DND-41 (cell line): ENCODE data around the gene NYAP2.

ENCODE experiments used
- ATAC-seq: fragments of 200-7000 bp; cut with Tn5 transposase; 3 replicates; pipeline ENCODE4 v1.9.1; 2021; ENCODE audit warnings: low read depth; ENCODE audit not compliant: insufficient read depth
- DNase-seq: peaks from one replicate; pipeline ENCODE4 v3.0.0-alpha.2; 2020
- H2AFZ ChIP-seq: 2 replicates; pipeline ENCODE4 v1.6.0; 2012; ENCODE audit warnings: low read depth, low read length
- H3K27ac ChIP-seq: 2 replicates; pipeline ENCODE4 v1.5.1; 2012; ENCODE audit warnings: low read length, inconsistent platforms
- H3K27me3 ChIP-seq: fragments of 200-600 bp; sonication (generic); 2 replicates; pipeline ENCODE4 v1.6.0; 2012; ENCODE audit warnings: low read length, mild to moderate bottlenecking, inconsistent platforms; ENCODE audit not compliant: insufficient read depth, poor library complexity
- H3K36me3 ChIP-seq: 2 replicates; pipeline ENCODE4 v1.5.1; 2012; ENCODE audit warnings: low read length, inconsistent platforms; ENCODE audit not compliant: insufficient read depth
- H3K4me1 ChIP-seq: 2 replicates; pipeline ENCODE4 v1.5.1; 2012; ENCODE audit warnings: mild to moderate bottlenecking, low read length; ENCODE audit not compliant: insufficient read depth
- H3K4me2 ChIP-seq: 2 replicates; pipeline ENCODE4 v1.6.0; 2012; ENCODE audit warnings: mild to moderate bottlenecking, moderate library complexity, low read length, inconsistent platforms; ENCODE audit not compliant: insufficient read depth
- H3K4me3 ChIP-seq, 2 experiments: fragments of 200-600 bp in 1 of 2; shearing (Covaris generic) in 1 of 2; 2 replicates each; pipeline ENCODE4 v1.5.1; 2012 to 2016; ENCODE audit warnings: inconsistent platforms in 2 of 2, low read length in 2 of 2, mild to moderate bottlenecking in 2 of 2, low read depth in 1 of 2, moderate library complexity in 1 of 2
- H3K79me2 ChIP-seq: 2 replicates; pipeline ENCODE4 v1.6.0; 2012; ENCODE audit warnings: low read length, inconsistent platforms; ENCODE audit not compliant: insufficient read depth
- H3K9ac ChIP-seq: 2 replicates; pipeline ENCODE4 v1.6.0; 2012; ENCODE audit warnings: low read depth, mild to moderate bottlenecking, inconsistent platforms, low read length, moderate library complexity
- H3K9me3 ChIP-seq: 2 replicates; pipeline ENCODE4 v1.5.1; 2012; ENCODE audit warnings: low read length, moderate library complexity, mild to moderate bottlenecking, inconsistent platforms; ENCODE audit not compliant: insufficient read depth, severe bottlenecking
- H4K20me1 ChIP-seq: 2 replicates; pipeline ENCODE4 v1.6.0; 2012; ENCODE audit warnings: low read length; ENCODE audit not compliant: insufficient read depth
- EZH2 ChIP-seq: IDR thresholded peaks from 3 replicates; pipeline ENCODE4 v1.6.1; 2012; ENCODE audit warnings: borderline replicate concordance, low read depth, mild to moderate bottlenecking, moderate library complexity, low read length, inconsistent platforms; ENCODE audit not compliant: severe bottlenecking
- TF ChIP-seq, protein P1 (sequence below): IDR thresholded peaks from 2 replicates; pipeline ENCODE4 v1.5.1; 2012; ENCODE audit warnings: borderline replicate concordance, low read length, moderate library complexity, mild to moderate bottlenecking; ENCODE audit not compliant: poor library complexity, severe bottlenecking; ENCODE audit errors: extremely low read depth

The NYAP2 gene

DNA sequence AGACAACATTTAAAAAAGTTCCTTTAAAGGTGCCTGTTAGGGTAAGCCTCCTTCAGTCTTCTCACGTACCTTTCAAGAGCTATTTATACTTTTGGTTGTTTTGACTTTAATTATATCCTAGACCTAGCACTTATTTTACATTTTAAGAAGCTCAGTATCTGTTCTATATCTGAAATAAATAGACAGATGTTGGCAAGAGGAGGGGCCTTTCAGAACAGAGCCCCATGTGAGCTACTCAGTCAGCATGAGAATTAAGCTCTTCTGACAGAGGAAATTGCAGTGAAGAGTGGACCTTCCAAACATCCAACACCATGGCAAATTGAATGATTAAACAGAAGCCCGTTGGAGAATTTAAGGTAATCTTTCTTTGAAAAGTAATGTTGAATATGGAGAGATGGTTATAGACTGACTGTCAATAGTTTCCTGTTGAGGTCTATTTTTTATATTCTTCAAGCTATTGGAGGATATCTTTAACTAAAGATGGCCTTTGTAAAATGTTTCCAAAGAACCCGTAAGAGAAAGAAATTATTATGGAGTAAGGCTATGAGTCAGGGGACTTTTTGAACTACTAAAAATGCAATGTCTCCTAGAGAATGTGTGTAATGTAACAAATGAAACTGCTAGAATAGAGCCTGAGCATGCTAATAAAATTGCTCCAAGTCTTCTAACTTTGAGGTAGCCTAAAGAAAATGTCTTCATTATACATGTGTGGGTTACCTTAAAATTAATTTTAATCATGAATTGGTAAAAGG, 17.3 kb downstream of the NYAP2 start:
- ATAC-seq (no peak), DNase-seq (no peak)
- no peaks in the 10 kb centered on the region for H3K27me3 ChIP-seq
- H4K20me1 ChIP-seq: no peaks in the 10 kb centered on the region
- no peak overlapping the region for H2AFZ ChIP-seq
- no peak overlapping the region for H3K9ac ChIP-seq
- H3K4me1 ChIP-seq: no peaks in the 10 kb centered on the region
- H3K9me3 ChIP-seq: no peaks in the 10 kb centered on the region
- H3K36me3 ChIP-seq: no peaks in the 10 kb centered on the region
- no peak overlapping the region for H3K4me3 ChIP-seq
- TF ChIP-seq EZH2: no peak
- TF ChIP-seq, protein P1, sequence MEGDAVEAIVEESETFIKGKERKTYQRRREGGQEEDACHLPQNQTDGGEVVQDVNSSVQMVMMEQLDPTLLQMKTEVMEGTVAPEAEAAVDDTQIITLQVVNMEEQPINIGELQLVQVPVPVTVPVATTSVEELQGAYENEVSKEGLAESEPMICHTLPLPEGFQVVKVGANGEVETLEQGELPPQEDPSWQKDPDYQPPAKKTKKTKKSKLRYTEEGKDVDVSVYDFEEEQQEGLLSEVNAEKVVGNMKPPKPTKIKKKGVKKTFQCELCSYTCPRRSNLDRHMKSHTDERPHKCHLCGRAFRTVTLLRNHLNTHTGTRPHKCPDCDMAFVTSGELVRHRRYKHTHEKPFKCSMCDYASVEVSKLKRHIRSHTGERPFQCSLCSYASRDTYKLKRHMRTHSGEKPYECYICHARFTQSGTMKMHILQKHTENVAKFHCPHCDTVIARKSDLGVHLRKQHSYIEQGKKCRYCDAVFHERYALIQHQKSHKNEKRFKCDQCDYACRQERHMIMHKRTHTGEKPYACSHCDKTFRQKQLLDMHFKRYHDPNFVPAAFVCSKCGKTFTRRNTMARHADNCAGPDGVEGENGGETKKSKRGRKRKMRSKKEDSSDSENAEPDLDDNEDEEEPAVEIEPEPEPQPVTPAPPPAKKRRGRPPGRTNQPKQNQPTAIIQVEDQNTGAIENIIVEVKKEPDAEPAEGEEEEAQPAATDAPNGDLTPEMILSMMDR: no peak
- H3K79me2 ChIP-seq: no peaks in the 10 kb centered on the region
- no peak overlapping the region for H3K4me2 ChIP-seq
- H3K27ac ChIP-seq: no peak overlapping the region

DNA sequence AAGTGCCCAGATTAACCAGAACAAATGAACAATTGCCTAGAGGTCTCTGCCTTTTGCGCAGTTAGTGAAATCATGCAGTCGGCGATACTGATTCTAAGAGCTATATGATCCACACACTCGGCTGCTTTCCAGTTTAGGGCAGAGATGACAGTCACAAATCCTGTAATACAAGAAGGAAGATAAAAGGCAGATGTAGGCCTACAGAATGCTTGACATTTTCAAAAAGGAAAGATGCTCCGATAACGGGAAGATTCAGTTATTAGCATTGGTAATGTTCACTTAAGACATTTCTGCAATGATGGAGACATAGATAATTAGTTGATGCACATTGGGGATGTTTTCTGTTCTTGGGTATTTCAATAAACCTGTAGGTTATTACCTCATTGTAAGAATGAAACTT, 19.5 kb downstream of the NYAP2 start:
- Histone ChIP-seq H3K36me3 (no peaks in the 10 kb centered on the region), H3K9ac (no peak overlapping the region), H2AFZ (no peak overlapping the region), H3K4me3 (no peak overlapping the region), H3K9me3 (no peaks in the 10 kb centered on the region), H3K79me2 (no peaks in the 10 kb centered on the region), H4K20me1 (no peaks in the 10 kb centered on the region), H3K27ac (no peak overlapping the region), H3K27me3 (no peaks in the 10 kb centered on the region), H3K4me1 (no peaks in the 10 kb centered on the region), H3K4me2 (no peak overlapping the region)
- ATAC-seq (no peak), DNase-seq (no peak)
- TF ChIP-seq EZH2: no peak
- TF ChIP-seq, protein P1: no peak

DNA sequence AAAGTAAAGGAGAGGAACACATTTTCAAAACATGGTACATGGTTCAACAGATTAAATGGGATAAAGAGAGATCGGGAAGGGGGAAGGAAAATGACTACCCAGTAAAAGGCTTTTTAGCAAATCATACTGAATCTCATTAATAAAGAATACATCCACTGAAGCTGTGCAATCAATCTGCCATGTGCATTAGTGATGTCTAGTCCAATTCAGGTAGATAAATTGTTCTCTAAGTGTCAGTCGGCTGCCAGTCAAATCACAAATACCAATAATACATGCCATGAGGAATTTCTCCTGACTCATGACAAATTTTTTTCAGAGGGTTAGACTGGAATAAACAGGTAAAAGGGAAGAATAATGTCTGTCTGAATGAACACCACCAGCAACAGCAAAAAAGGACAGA, 22.6 kb downstream of the NYAP2 start:
- H3K27me3 ChIP-seq: no peaks in the 10 kb centered on the region
- no peak overlapping the region for H3K4me2 ChIP-seq
- H4K20me1 ChIP-seq: no peaks in the 10 kb centered on the region
- no peaks in the 10 kb centered on the region for H3K79me2 ChIP-seq
- H3K27ac ChIP-seq: no peak overlapping the region
- H3K4me3 ChIP-seq: no peak overlapping the region
- no peaks in the 10 kb centered on the region for H3K36me3 ChIP-seq
- DNase-seq: no peak
- H2AFZ ChIP-seq: no peak overlapping the region
- H3K9ac ChIP-seq: no peak overlapping the region
- TF ChIP-seq, protein P1: no peak
- TF ChIP-seq EZH2: no peak
- no peaks in the 10 kb centered on the region for H3K4me1 ChIP-seq
- no peak for ATAC-seq
- no peaks in the 10 kb centered on the region for H3K9me3 ChIP-seq

DNA sequence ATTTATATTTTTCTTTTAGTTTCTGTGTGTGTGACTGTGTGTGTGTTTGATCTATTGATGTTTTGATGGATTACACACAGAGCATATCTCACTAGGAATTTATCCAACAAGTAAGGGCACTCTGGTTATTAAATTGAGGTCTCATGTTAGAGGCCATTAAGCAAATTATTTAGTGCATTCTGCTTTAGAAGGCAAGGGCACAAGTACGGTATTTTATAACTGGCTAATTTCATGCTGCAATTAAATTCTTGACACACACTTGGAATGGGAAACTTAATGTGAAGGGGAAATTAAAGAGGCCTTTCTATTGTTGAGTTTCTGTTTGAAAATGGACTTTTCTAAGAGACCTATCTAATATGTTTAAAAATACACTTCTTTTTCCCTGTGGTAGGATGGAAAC, 25.8 kb downstream of the NYAP2 start:
- Histone ChIP-seq H3K9me3 (no peaks in the 10 kb centered on the region), H3K36me3 (no peaks in the 10 kb centered on the region), H3K4me1 (no peaks in the 10 kb centered on the region), H4K20me1 (no peaks in the 10 kb centered on the region), H2AFZ (no peak overlapping the region), H3K4me2 (no peak overlapping the region), H3K9ac (no peak overlapping the region), H3K27me3 (no peaks in the 10 kb centered on the region), H3K4me3 (no peak overlapping the region), H3K27ac (no peak overlapping the region), H3K79me2 (no peaks in the 10 kb centered on the region)
- no peak for ATAC-seq
- TF ChIP-seq, protein P1: no peak
- no peak for DNase-seq
